ENCODE measurements around the gene PRSS56. TPM values are rescaled to one million over a fixed set of nuclear protein-coding genes. Genes with fewer than 3 reads are reported as not detected.

PRSS56 gene
- total RNA-seq, 1 donor from 2014 or later = not detected

- Histone ChIP-seq H3K27me3 (ENCODE audit: low read depth) (peaks cover 44% of the 10 kb centered on the region), H3K36me3 (no peaks in the 10 kb centered on the region), H3K9me3 (no peaks in the 10 kb centered on the region), H3K4me3 (no peak overlapping the region), H3K4me1 (peaks cover 7% of the 10 kb centered on the region), H3K27ac (no peak overlapping the region)
- no peak for ATAC-seq
- TF ChIP-seq, protein P1, sequence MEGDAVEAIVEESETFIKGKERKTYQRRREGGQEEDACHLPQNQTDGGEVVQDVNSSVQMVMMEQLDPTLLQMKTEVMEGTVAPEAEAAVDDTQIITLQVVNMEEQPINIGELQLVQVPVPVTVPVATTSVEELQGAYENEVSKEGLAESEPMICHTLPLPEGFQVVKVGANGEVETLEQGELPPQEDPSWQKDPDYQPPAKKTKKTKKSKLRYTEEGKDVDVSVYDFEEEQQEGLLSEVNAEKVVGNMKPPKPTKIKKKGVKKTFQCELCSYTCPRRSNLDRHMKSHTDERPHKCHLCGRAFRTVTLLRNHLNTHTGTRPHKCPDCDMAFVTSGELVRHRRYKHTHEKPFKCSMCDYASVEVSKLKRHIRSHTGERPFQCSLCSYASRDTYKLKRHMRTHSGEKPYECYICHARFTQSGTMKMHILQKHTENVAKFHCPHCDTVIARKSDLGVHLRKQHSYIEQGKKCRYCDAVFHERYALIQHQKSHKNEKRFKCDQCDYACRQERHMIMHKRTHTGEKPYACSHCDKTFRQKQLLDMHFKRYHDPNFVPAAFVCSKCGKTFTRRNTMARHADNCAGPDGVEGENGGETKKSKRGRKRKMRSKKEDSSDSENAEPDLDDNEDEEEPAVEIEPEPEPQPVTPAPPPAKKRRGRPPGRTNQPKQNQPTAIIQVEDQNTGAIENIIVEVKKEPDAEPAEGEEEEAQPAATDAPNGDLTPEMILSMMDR (IDR thresholded peaks at IDR 0.05) = no peak
- intact Hi-C loops (cut with DNase I) = no loop called here
- no peak for DNase-seq
These were observed 11.9 kb upstream of the PRSS56 start for GRCh38 chr2:232508251-232508650.

DNA sequence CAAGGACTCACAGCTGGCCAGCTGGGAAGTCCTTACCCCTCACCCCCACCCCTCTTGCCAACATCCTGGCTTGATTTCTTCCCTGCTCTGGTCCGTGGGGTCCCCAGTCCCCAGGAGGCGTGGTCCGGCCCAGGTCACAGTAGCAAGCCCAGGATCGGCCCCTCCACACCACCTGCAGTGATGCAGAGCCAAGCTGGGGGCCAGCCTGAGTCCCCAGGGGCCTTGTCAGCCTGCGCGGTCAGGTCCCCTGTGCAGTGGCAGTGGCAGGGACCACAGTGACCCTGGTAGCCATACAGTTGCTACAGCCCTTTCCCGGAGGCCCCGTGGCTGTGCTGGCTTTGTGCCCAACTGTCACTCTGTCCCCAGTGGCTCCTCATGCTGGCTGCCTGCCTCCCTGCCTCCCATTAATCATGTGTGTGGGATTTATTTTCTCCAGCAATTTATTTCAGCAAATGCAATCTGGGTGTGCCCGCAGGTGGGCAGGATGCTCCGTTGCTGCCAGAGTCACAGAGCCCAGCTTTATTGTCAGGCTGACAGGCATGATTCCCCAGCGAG, 8.8 kb upstream of the PRSS56 start:
- no peak overlapping the region for H3K4me3 ChIP-seq
- H3K9me3 ChIP-seq = no peaks in the 10 kb centered on the region
- intact Hi-C loops (cut with DNase I) = no loop called here
- DNase-seq (no peak), ATAC-seq (no peak)
- TF ChIP-seq, protein P1 (IDR thresholded peaks at IDR 0.05) = no peak
- no peaks in the 10 kb centered on the region for H3K36me3 ChIP-seq
- H3K27ac ChIP-seq = no peak overlapping the region
- H3K27me3 ChIP-seq (ENCODE audit: low read depth) = peaks cover 16% of the 10 kb centered on the region
- no peaks in the 10 kb centered on the region for H3K4me1 ChIP-seq

GRCh38 chr2:232512602-232513001, 7.6 kb upstream of the PRSS56 start:
- peaks cover 11% of the 10 kb centered on the region for H3K27me3 ChIP-seq (ENCODE audit: low read depth)
- no peak overlapping the region for H3K4me3 ChIP-seq
- intact Hi-C loops (cut with DNase I) = no loop called here
- DNase-seq = no peak
- no peak overlapping the region for H3K27ac ChIP-seq
- H3K4me1 ChIP-seq = no peaks in the 10 kb centered on the region
- H3K9me3 ChIP-seq = no peaks in the 10 kb centered on the region
- no peaks in the 10 kb centered on the region for H3K36me3 ChIP-seq
- no peak for ATAC-seq
- TF ChIP-seq, protein P1 (IDR thresholded peaks at IDR 0.05) = no peak

DNA sequence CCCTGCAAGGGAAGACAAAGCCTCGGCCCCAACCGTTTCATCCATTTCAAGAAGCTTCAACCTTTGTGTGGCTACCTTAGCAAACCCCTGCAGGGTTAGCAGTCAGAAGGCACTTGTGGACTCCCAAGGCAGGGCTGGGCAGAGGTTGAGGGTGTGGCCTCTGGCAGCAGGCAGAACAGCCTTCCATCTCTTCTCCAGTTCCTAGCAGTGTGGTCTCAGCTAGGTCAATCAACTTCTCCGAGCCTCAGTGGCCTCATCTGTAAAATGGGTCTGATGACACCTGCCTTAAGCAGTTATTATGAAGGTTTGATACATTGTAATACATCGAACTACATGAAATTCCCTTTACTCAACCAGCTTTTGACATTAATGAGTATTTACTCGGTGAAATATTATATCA, 6.8 kb upstream of the PRSS56 start:
- Histone ChIP-seq H3K4me3 (no peak overlapping the region), H3K27ac (no peak overlapping the region), H3K9me3 (no peaks in the 10 kb centered on the region), H3K27me3 (ENCODE audit: low read depth) (peaks cover 8% of the 10 kb centered on the region), H3K36me3 (no peaks in the 10 kb centered on the region), H3K4me1 (no peaks in the 10 kb centered on the region)
- intact Hi-C loops (cut with DNase I) = no loop called here
- TF ChIP-seq, protein P1 (IDR thresholded peaks at IDR 0.05) = no peak
- ATAC-seq (no peak), DNase-seq (no peak)

GRCh38 chr2:232515639-232516038, 4.5 kb upstream of the PRSS56 start:
- ATAC-seq = no peak
- Histone ChIP-seq H3K4me3 (no peak overlapping the region), H3K4me1 (no peaks in the 10 kb centered on the region), H3K27ac (no peak overlapping the region), H3K36me3 (no peaks in the 10 kb centered on the region), H3K9me3 (no peaks in the 10 kb centered on the region), H3K27me3 (ENCODE audit: low read depth) (peaks cover 25% of the 10 kb centered on the region)
- no peak for DNase-seq
- intact Hi-C loops (cut with DNase I) = no loop called here
- TF ChIP-seq, protein P1 (IDR thresholded peaks at IDR 0.05) = no peak
